Keratinocyte (primary cell): ENCODE measurements around the gene C14orf93.

Experiments used
- EZH2 ChIP-seq: IDR thresholded peaks from one replicate; pipeline ENCODE4 v1.6.1; 2012; ENCODE audit warnings: inconsistent platforms, mild to moderate bottlenecking, low read length, moderate library complexity
- TF ChIP-seq, protein P1 (sequence below), 3 experiments: IDR thresholded peaks in 1 of 3; conservative IDR thresholded peaks in 1 of 3; optimal IDR thresholded peaks in 1 of 3; 2 replicates in 2 of 3; 3 replicates in 1 of 3; pipeline versions ENCODE3 to v1.5.1; 2011; ENCODE audit warnings: low read length in 3 of 3, mild to moderate bottlenecking in 3 of 3, moderate library complexity in 2 of 3, control low read depth in 1 of 3, inconsistent platforms in 1 of 3; ENCODE audit not compliant: insufficient read depth in 2 of 3; ENCODE audit errors: extremely low read depth in 1 of 3

DNA sequence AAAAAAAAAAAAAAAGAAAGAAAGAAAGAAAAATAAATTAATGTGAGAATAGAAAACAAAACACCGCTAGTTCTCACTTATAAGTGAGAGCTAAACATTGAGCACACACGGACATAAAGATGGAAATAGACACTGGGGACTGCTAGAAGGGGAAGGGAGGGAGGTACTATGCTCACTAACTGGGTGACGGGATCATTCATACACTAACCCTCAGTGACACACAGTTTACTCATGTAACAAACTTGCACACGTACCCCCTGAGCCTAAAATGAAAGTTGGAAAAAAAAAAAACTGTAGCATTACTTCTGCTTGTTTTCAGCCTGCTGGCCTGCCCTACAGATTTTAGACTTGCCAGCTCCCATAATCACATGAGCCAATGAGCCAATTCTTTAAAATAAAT is 70.3 kb downstream of the C14orf93 start:
- TF ChIP-seq, protein P1, sequence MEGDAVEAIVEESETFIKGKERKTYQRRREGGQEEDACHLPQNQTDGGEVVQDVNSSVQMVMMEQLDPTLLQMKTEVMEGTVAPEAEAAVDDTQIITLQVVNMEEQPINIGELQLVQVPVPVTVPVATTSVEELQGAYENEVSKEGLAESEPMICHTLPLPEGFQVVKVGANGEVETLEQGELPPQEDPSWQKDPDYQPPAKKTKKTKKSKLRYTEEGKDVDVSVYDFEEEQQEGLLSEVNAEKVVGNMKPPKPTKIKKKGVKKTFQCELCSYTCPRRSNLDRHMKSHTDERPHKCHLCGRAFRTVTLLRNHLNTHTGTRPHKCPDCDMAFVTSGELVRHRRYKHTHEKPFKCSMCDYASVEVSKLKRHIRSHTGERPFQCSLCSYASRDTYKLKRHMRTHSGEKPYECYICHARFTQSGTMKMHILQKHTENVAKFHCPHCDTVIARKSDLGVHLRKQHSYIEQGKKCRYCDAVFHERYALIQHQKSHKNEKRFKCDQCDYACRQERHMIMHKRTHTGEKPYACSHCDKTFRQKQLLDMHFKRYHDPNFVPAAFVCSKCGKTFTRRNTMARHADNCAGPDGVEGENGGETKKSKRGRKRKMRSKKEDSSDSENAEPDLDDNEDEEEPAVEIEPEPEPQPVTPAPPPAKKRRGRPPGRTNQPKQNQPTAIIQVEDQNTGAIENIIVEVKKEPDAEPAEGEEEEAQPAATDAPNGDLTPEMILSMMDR (optimal IDR thresholded peaks at IDR 0.05 in 1 of 3, IDR thresholded peaks at IDR 0.05 in 1 of 3, conservative IDR thresholded peaks at IDR 0.05 in 1 of 3; ENCODE audit: extremely low read depth in 1 of 3, insufficient read depth in 2 of 3, low read length in 3 of 3), result no peak
- TF ChIP-seq EZH2, result no peak
